Caki2 (cell line): ENCODE results near the gene KRTAP12-2. TPM values are rescaled to one million over a fixed set of nuclear protein-coding genes. Genes with fewer than 3 reads are reported as not detected.

Source experiments
- DNase-seq: peaks from one replicate; pipeline ENCODE4 v3.0.0-alpha.2; 2015; ENCODE audit warnings: low read depth
- in situ Hi-C: cut with HindIII; loops from 2 replicates; pipeline ENCODE4 v1.10.0; 2016; ENCODE audit warnings: low sequenced_read_pairs, low pct_unique_long_range_greater_than_20kb, mixed read lengths
- total RNA-seq: library from RNA; depleted of rRNA; stranded (reverse); fragments of >200 nt; shearing (Covaris generic); gene quantifications from 2 replicates; pipeline ENCODE4 v1.2.3, GENCODE V29; 2014; ENCODE audit warnings: low replicate concordance; rRNA removed

The KRTAP12-2 gene
- total RNA-seq, 1 experiment from 2014 or later, result not detected

GRCh38 chr21:44617071-44617501 is 49.6 kb downstream of the KRTAP12-2 start:
- no peak for DNase-seq
- in situ Hi-C loops, result no loop called here

GRCh38 chr21:44616591-44616926 is 50.2 kb downstream of the KRTAP12-2 start:
- no peak for DNase-seq
- in situ Hi-C loops, result no loop called here

Other genes with a start within 250 kb of the KRTAP12-2 start
- not detected in 2 replicates for gene LRRC3, start 211.4 kb downstream of the KRTAP12-2 start, total RNA-seq
- not detected in 2 replicates for gene KRTAP10-1, start 126.7 kb downstream of the KRTAP12-2 start, total RNA-seq
- gene KRTAP10-2, start 115.4 kb downstream of the KRTAP12-2 start, total RNA-seq, result not detected in 2 replicates
- gene KRTAP10-3, start 108.1 kb downstream of the KRTAP12-2 start, total RNA-seq, result not detected in 2 replicates
- gene KRTAP10-4, start 93.2 kb downstream of the KRTAP12-2 start, total RNA-seq, result not detected in 2 replicates
- gene KRTAP10-5, start 86.3 kb downstream of the KRTAP12-2 start, total RNA-seq, result not detected in 2 replicates
- gene KRTAP10-6, start 74.4 kb downstream of the KRTAP12-2 start, total RNA-seq, result not detected in 2 replicates
- not detected in 2 replicates for gene KRTAP10-7, start 66.3 kb downstream of the KRTAP12-2 start, total RNA-seq
- gene KRTAP10-8, start 54.8 kb downstream of the KRTAP12-2 start, total RNA-seq, result not detected in 2 replicates
- gene KRTAP10-9, start 39.8 kb downstream of the KRTAP12-2 start, total RNA-seq, result not detected in 2 replicates
- gene KRTAP10-10, start 29.6 kb downstream of the KRTAP12-2 start, total RNA-seq, result not detected in 2 replicates
- not detected in 2 replicates for gene KRTAP10-11, start 20.5 kb downstream of the KRTAP12-2 start, total RNA-seq
- gene KRTAP12-4, start 12.3 kb downstream of the KRTAP12-2 start, total RNA-seq, result not detected in 2 replicates
- gene KRTAP12-3, start 9.0 kb downstream of the KRTAP12-2 start, total RNA-seq, result not detected in 2 replicates
- not detected in 2 replicates for gene KRTAP12-1, start 15.2 kb upstream of the KRTAP12-2 start, total RNA-seq
- gene KRTAP10-12, start 30.2 kb upstream of the KRTAP12-2 start, total RNA-seq, result not detected in 2 replicates
- not detected in 2 replicates for gene TSPEAR, start 44.6 kb upstream of the KRTAP12-2 start, total RNA-seq
- 43.8 and 50.0 TPM in 2 replicates for gene UBE2G2, start 134.9 kb upstream of the KRTAP12-2 start, total RNA-seq
- 128 and 131 TPM in 2 replicates for gene SUMO3, start 151.1 kb upstream of the KRTAP12-2 start, total RNA-seq
- 423 and 427 TPM in 2 replicates for gene PTTG1IP, start 206.8 kb upstream of the KRTAP12-2 start, total RNA-seq